Activated T-helper 1 cell treated with anti-CD3 and anti-CD28 coated beads, Interleukin-12 subunit alpha, Interleukin-12 subunit beta, Interleukin-2, Interleukin-4 antibody, amounts not matched to agents 30 ng/mL and 10 ng/mL and 1 ng/mL, durations not matched to agents 14 hours and 24 hours and 36 hours (primary cell): ENCODE results near the gene ZNF487. TPM values are rescaled to one million over a fixed set of nuclear protein-coding genes. Genes with fewer than 3 reads are reported as not detected.
"Not testable (repeated sequence)": the region's sequence is repeated elsewhere in the genome, so short reads cannot be mapped to it uniquely, and the experiment has no call there.

ENCODE experiments used
- DNase-seq: peaks from one replicate; pipeline ENCODE4 v3.0.0; 2021; ENCODE audit warnings: low spot score
- H3K27ac Mint-ChIP-seq: one replicate; pipeline ENCODE4 v1.8.0; 2021; ENCODE audit warnings: mild to moderate bottlenecking, mixed read lengths
- H3K27me3 Mint-ChIP-seq: one replicate; pipeline ENCODE4 v1.8.0; 2022; ENCODE audit warnings: mild to moderate bottlenecking, moderate library complexity, mixed read lengths; ENCODE audit not compliant: insufficient read depth
- H3K36me3 Mint-ChIP-seq: one replicate; pipeline ENCODE4 v1.8.0; 2021; ENCODE audit warnings: low read depth, mixed read lengths
- H3K4me1 Mint-ChIP-seq: one replicate; pipeline ENCODE4 v1.8.0; 2021; ENCODE audit warnings: low read depth, mixed read lengths
- H3K4me3 Mint-ChIP-seq: one replicate; pipeline ENCODE4 v1.8.0; 2021; ENCODE audit warnings: mild to moderate bottlenecking, moderate library complexity, mixed read lengths
- H3K9me3 Mint-ChIP-seq: one replicate; pipeline ENCODE4 v1.8.0; 2021; ENCODE audit warnings: mixed read lengths
- intact Hi-C: fragments of 100-400 bp; cut with micrococcal nuclease; formaldehyde crosslinking; loops from one replicate; pipeline ENCODE4 v1.15.1; 2024
- total RNA-seq: library from RNA; stranded (reverse); gene quantifications from 2 replicates; pipeline ENCODE4 v1.2.3, GENCODE V29; 2022

ZNF487 gene
- total RNA-seq, 1 donor from 2014 or later: 1.8 TPM

DNA sequence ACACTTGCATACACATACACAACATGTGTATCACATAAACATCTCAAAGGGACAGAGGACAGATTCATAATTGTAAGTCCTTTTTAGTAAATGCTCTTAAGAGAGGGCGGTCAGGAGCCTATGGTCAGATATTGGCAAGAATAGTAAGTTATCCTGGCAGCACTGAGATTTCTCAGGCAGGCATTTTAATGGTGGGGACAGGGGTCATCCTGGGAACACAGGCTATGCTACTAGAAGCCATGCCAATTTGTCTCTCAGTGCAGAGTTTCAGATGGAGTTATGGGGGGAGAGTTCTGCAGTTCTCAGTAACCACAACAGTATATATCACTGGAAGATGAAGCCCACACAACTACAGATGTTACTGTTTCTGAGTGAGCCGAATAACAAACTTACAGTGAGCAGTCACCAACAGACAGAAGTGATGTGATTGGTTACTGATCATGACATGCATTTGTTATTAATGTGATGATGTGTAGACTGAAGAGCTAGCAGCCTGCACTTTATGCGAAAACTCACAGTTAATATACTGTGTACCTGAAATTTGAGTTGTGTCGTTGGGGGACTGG lies 16.4 kb downstream of the ZNF487 start:
- intact Hi-C loops: no loop called here

GRCh38 chr10:43454025-43454424 lies 17.1 kb downstream of the ZNF487 start:
- peak overlapping the region; percentile 97 for H3K4me3 Mint-ChIP-seq
- H3K27me3 Mint-ChIP-seq, H3K36me3 Mint-ChIP-seq, DNase-seq, intact Hi-C loops, H3K9me3 Mint-ChIP-seq: not testable (repeated sequence)
- peaks cover 51% of the 10 kb centered on the region for H3K4me1 Mint-ChIP-seq
- H3K27ac Mint-ChIP-seq: peak overlapping the region; percentile 99

More for the DNA sequence above, 16.4 kb downstream of the ZNF487 start:
- Mint-ChIP-seq H3K27ac (peak overlapping the region; percentile 88), H3K4me3 (peak overlapping the region; percentile 75), H3K4me1 (peaks cover 44% of the 10 kb centered on the region), H3K36me3 (peaks cover 5% of the 10 kb centered on the region), H3K27me3 (no peaks in the 10 kb centered on the region), H3K9me3 (no peaks in the 10 kb centered on the region)
- DNase-seq: no peak

GRCh38 chr10:43456561-43456960 lies 19.6 kb downstream of the ZNF487 start:
- DNase-seq, H3K27me3 Mint-ChIP-seq, H3K9me3 Mint-ChIP-seq, H3K27ac Mint-ChIP-seq, H3K36me3 Mint-ChIP-seq, intact Hi-C loops: not testable (repeated sequence)
- Mint-ChIP-seq H3K4me1 (peaks cover 53% of the 10 kb centered on the region), H3K4me3 (peak overlapping the region; percentile 97)

GRCh38 chr10:43458227-43458626 lies 21.3 kb downstream of the ZNF487 start:
- Mint-ChIP-seq H3K9me3 (no peaks in the 10 kb centered on the region), H3K4me1 (peaks cover 43% of the 10 kb centered on the region), H3K27ac (no peak overlapping the region), H3K4me3 (no peak overlapping the region), H3K27me3 (peaks cover 1% of the 10 kb centered on the region), H3K36me3 (peaks cover 5% of the 10 kb centered on the region)
- intact Hi-C loops: no loop called here
- no peak for DNase-seq

DNA sequence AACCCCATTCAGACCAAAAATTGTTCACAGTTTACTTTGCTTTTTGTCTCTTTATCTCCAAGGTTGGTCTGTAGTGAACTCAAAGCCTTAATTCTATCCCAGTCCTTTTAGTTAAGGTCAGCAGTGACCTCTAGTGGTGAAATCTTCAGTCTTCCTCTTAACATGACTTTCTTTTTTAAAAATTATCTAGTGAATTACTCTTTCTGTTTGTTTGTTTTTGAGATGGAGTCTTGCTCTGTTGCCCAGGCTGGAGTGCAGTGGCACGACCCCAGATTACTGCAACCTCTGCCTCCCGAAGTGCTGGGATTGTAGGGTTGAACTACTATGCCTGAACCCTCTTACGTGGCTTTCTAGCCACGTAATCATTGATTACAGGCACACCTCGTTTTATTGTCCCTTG lies 25.0 kb downstream of the ZNF487 start:
- intact Hi-C loops: loop anchor here (1.0 kb wide), 5 partner anchors 114 to 709 kb away; no protein-coding TSS in a partner anchor
- Mint-ChIP-seq H3K27me3 (peaks cover 1% of the 10 kb centered on the region), H3K4me3 (no peak overlapping the region), H3K4me1 (peaks cover 21% of the 10 kb centered on the region), H3K27ac (no peak overlapping the region), H3K9me3 (no peaks in the 10 kb centered on the region), H3K36me3 (no peaks in the 10 kb centered on the region)
- DNase-seq: peak; percentile 33

GRCh38 chr10:43465086-43465735 lies 28.3 kb downstream of the ZNF487 start:
- H3K27ac Mint-ChIP-seq, H3K4me1 Mint-ChIP-seq, H3K27me3 Mint-ChIP-seq, H3K9me3 Mint-ChIP-seq, H3K36me3 Mint-ChIP-seq, intact Hi-C loops, DNase-seq, H3K4me3 Mint-ChIP-seq: not testable (repeated sequence)

GRCh38 chr10:43465736-43466120 lies 28.8 kb downstream of the ZNF487 start:
- H3K27me3 Mint-ChIP-seq, H3K36me3 Mint-ChIP-seq, DNase-seq, H3K27ac Mint-ChIP-seq, H3K4me3 Mint-ChIP-seq, H3K9me3 Mint-ChIP-seq, intact Hi-C loops, H3K4me1 Mint-ChIP-seq: not testable (repeated sequence)

GRCh38 chr10:43471146-43471545 lies 34.2 kb downstream of the ZNF487 start:
- H3K36me3 Mint-ChIP-seq: no peaks in the 10 kb centered on the region
- H3K9me3 Mint-ChIP-seq: no peaks in the 10 kb centered on the region
- no peak overlapping the region for H3K27ac Mint-ChIP-seq
- H3K4me3 Mint-ChIP-seq: no peak overlapping the region
- intact Hi-C loops: no loop called here
- no peaks in the 10 kb centered on the region for H3K27me3 Mint-ChIP-seq
- no peaks in the 10 kb centered on the region for H3K4me1 Mint-ChIP-seq
- DNase-seq: no peak

- intact Hi-C loops: no loop called here
- H3K4me1 Mint-ChIP-seq: no peaks in the 10 kb centered on the region
- H3K9me3 Mint-ChIP-seq: peaks cover 5% of the 10 kb centered on the region
Measured at GRCh38 chr10:43471935-43472720, 35.2 kb downstream of the ZNF487 start.

DNA sequence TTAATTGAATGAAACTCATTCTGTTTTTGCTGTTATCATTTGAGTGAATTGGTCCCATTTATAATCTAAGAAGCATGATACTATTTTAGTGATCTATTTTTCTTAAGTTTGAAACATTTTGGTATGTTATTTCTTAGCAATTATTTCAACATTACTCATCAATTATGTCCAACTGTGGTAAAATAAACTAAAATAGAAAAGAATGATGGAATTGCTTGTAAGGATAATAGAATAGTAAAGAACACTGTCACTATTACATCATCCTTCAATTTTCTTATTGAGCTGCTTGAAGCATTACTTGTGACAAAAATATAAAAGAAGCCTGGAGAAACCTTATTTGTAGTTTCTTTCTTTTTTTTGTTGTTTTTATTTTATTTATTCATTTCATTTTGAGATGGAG lies 42.4 kb downstream of the ZNF487 start:
- Mint-ChIP-seq H3K4me3 (no peak overlapping the region), H3K4me1 (no peaks in the 10 kb centered on the region), H3K36me3 (peaks cover 4% of the 10 kb centered on the region), H3K27ac (no peak overlapping the region), H3K27me3 (no peaks in the 10 kb centered on the region), H3K9me3 (peaks cover 23% of the 10 kb centered on the region)
- no peak for DNase-seq
- intact Hi-C loops: no loop called here

More at GRCh38 chr10:43471935-43472720, 35.2 kb downstream of the ZNF487 start:
- no peaks in the 10 kb centered on the region for H3K27me3 Mint-ChIP-seq
- no peak overlapping the region for H3K4me3 Mint-ChIP-seq
- no peaks in the 10 kb centered on the region for H3K36me3 Mint-ChIP-seq
- no peak for DNase-seq
- H3K27ac Mint-ChIP-seq: no peak overlapping the region

DNA sequence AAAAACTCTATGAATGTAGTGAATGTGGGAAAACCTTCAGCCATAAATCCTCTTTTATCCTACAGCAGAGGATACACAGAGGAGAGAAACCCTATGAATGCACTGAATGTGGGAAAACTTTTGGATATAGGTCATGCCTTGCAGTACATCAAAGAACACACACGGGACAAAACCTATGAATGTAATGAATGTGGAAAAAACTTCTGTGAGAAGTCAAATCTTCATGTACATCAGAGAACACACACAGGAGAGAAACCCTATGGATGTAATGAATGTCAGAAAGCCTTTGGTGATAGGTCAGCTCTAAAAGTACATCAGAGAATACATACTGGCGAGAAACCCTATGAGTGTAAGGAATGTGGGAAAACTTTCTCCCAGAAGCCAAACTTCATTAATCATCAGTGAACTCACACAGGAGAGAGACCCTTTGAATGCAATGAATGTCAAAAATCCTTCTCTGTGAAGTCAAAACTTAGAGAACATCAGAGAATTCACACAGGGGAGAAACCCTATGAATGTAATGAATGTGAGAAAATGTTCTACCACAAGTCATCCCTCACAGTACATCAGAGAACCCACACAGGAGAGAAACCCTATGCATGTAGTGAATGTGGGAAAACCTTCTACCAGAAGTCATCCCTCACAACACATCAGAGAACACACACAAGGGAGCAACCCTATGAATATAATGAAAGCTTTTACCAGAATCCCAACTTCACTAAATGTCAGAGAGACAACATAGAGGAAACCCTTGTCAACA lies 45.6 kb downstream of the ZNF487 start:
- DNase-seq: no peak
- peaks cover 4% of the 10 kb centered on the region for H3K36me3 Mint-ChIP-seq
- H3K9me3 Mint-ChIP-seq: peaks cover 39% of the 10 kb centered on the region
- intact Hi-C loops: no loop called here
- no peak overlapping the region for H3K4me3 Mint-ChIP-seq
- H3K27ac Mint-ChIP-seq: no peak overlapping the region
- no peaks in the 10 kb centered on the region for H3K27me3 Mint-ChIP-seq
- H3K4me1 Mint-ChIP-seq: no peaks in the 10 kb centered on the region

- Mint-ChIP-seq H3K4me1 (no peaks in the 10 kb centered on the region), H3K27me3 (no peaks in the 10 kb centered on the region), H3K4me3 (no peak overlapping the region), H3K36me3 (no peaks in the 10 kb centered on the region), H3K9me3 (peaks cover 14% of the 10 kb centered on the region), H3K27ac (no peak overlapping the region)
- intact Hi-C loops: no loop called here
- DNase-seq: no peak
Measured at GRCh38 chr10:43491855-43492254, 54.9 kb downstream of the ZNF487 start.

- no peaks in the 10 kb centered on the region for H3K36me3 Mint-ChIP-seq
- DNase-seq: no peak
- intact Hi-C loops: no loop called here
- H3K27me3 Mint-ChIP-seq: no peaks in the 10 kb centered on the region
- H3K27ac Mint-ChIP-seq: no peak overlapping the region
- no peak overlapping the region for H3K4me3 Mint-ChIP-seq
- H3K4me1 Mint-ChIP-seq: no peaks in the 10 kb centered on the region
- peaks cover 4% of the 10 kb centered on the region for H3K9me3 Mint-ChIP-seq
Measured at GRCh38 chr10:43502931-43503330, 66.0 kb downstream of the ZNF487 start.
